C4-2B (cell line): ENCODE measurements around the gene RUFY1.
"Not testable (repeated sequence)": the region's sequence is repeated elsewhere in the genome, so short reads cannot be mapped to it uniquely, and the experiment has no call there.

Experiments used
- ZFX ChIP-seq: fragments of 450-650 bp; IDR thresholded peaks from 2 replicates; pipeline ENCODE4 v1.6.1; 2017
- TF ChIP-seq, protein P1 (sequence below): fragments of 450-650 bp; conservative IDR thresholded peaks from 2 replicates; pipeline ENCODE4 v1.5.1; 2017; ENCODE audit warnings: mild to moderate bottlenecking

DNA sequence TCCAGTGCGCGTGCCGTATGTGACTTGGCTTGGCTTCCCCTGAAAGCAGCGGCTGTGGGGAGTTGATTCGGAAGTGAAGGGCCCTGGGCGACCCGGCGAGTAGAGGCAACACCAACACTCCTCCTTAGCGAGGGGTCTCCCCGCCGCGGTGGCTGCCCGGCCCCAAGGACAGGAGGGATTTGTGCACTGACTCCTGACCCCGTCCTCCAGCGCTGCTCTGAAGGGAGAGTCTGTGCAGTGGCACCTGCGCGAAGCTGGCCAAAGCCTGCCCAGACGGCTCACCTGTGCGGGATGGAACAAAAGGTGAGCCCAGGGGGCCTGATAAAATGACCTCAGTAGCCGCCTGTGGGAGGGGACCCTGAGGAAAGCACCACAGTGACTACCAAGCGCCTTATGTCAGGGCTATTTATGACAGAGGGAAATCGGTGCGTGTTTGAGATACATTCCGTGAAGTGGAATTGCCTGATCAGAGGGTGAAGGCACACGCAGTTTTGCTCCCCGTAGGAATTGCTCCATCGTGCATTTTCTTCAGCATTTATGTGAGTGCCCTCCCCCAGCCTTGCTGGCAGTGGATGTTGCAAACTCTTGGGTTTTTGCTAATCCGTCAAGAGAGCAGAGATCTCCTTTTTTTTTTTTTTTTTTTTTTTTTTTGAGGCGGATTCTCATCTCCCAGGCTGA is 108.0 kb downstream of the RUFY1 start:
- TF ChIP-seq, protein P1, sequence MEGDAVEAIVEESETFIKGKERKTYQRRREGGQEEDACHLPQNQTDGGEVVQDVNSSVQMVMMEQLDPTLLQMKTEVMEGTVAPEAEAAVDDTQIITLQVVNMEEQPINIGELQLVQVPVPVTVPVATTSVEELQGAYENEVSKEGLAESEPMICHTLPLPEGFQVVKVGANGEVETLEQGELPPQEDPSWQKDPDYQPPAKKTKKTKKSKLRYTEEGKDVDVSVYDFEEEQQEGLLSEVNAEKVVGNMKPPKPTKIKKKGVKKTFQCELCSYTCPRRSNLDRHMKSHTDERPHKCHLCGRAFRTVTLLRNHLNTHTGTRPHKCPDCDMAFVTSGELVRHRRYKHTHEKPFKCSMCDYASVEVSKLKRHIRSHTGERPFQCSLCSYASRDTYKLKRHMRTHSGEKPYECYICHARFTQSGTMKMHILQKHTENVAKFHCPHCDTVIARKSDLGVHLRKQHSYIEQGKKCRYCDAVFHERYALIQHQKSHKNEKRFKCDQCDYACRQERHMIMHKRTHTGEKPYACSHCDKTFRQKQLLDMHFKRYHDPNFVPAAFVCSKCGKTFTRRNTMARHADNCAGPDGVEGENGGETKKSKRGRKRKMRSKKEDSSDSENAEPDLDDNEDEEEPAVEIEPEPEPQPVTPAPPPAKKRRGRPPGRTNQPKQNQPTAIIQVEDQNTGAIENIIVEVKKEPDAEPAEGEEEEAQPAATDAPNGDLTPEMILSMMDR: not testable (repeated sequence)
- not testable (repeated sequence) for TF ChIP-seq ZFX
